H1 (cell line): Measurements from ENCODE around the gene YWHAB. TPM values are rescaled to one million over a fixed set of nuclear protein-coding genes. Genes with fewer than 3 reads are reported as not detected.

Experiments used
- CTCF ChIA-PET: fragments of 300-600 bp; sonication (Branson Sonifier 250); formaldehyde crosslinking; loops from one replicate; lab custom pipeline; 2021; ENCODE audit not compliant: partially characterized antibody; lab: Charles Lee
- POLR2A ChIA-PET: fragments of 300-600 bp; sonication (Branson Sonifier 250); formaldehyde crosslinking; loops from one replicate; lab custom pipeline; 2021; ENCODE audit warnings: inconsistent platforms; ENCODE audit not compliant: partially characterized antibody; lab: Charles Lee
- DNase-seq, 2 experiments: peaks; one replicate each; pipeline versions ENCODE4 v3.0.0 to v3.0.0-alpha.2; 2010 to 2022; ENCODE audit warnings: low spot score in 2 of 2, low read depth in 1 of 2, mixed read lengths in 1 of 2
- FAIRE-seq: peaks from 2 replicates; lab custom pipeline; 2011; peaks lifted over from hg19 to GRCh38; lab: Jason Lieb, UNC
- H2AFZ ChIP-seq: 2 replicates; pipeline ENCODE4 v1.8.1; 2012; ENCODE audit warnings: low read length, inconsistent platforms
- H2AK5ac ChIP-seq: 2 replicates; pipeline ENCODE4 v1.6.1; 2013; ENCODE audit warnings: low read depth, low read length
- H2BK120ac ChIP-seq: replicated peaks from 2 replicates; pipeline ENCODE3; 2013; ENCODE audit warnings: low read depth, low read length, inconsistent platforms
- H2BK12ac ChIP-seq: 2 replicates; pipeline ENCODE4 v1.6.1; 2013; ENCODE audit warnings: low read depth, low read length
- H2BK15ac ChIP-seq: 2 replicates; pipeline ENCODE4 v1.6.1; 2013; ENCODE audit warnings: low read length
- H2BK20ac ChIP-seq: 2 replicates; pipeline ENCODE4 v1.6.1; 2013; ENCODE audit warnings: low read length
- H2BK5ac ChIP-seq: 2 replicates; pipeline ENCODE4 v1.6.1; 2013; ENCODE audit warnings: low read depth, low read length
- H3K14ac ChIP-seq: 2 replicates; pipeline ENCODE4 v1.6.1; 2013; ENCODE audit warnings: inconsistent platforms; ENCODE audit not compliant: insufficient read length
- H3K18ac ChIP-seq: 2 replicates; pipeline ENCODE4 v1.6.1; 2013; ENCODE audit warnings: low read length; ENCODE audit errors: extremely low read depth
- H3K23ac ChIP-seq: 2 replicates; pipeline ENCODE4 v1.6.1; 2013; ENCODE audit warnings: inconsistent platforms; ENCODE audit not compliant: insufficient read length
- H3K23me2 ChIP-seq: 2 replicates; pipeline ENCODE4 v1.6.1; 2013; ENCODE audit warnings: low read depth, low read length
- H3K27ac ChIP-seq: 2 replicates; pipeline ENCODE4 v1.6.1; 2011; ENCODE audit warnings: low read depth, low read length, inconsistent platforms
- H3K27me3 ChIP-seq, 4 experiments: replicated peaks in 1 of 4; 1 replicate in 1 of 4; 2 replicates in 3 of 4; pipeline versions ENCODE4 v1.6.1 to v1.8.1; 2011 to 2013; ENCODE audit warnings: low read length in 3 of 4, mild to moderate bottlenecking in 3 of 4, inconsistent platforms in 2 of 4, mixed read lengths in 2 of 4, moderate library complexity in 1 of 4; ENCODE audit not compliant: control insufficient read depth in 3 of 4, insufficient read depth in 3 of 4; ENCODE audit errors: extremely low read depth in 1 of 4
- H3K36me3 ChIP-seq, 4 experiments: 2 replicates each; pipeline versions ENCODE4 v1.6.1 to v1.8.1; 2011 to 2013; ENCODE audit warnings: mild to moderate bottlenecking in 4 of 4, low read length in 3 of 4, moderate library complexity in 2 of 4, control low read depth in 1 of 4, inconsistent platforms in 1 of 4; ENCODE audit not compliant: insufficient read depth in 4 of 4, control insufficient read depth in 2 of 4
- H3K4ac ChIP-seq: replicated peaks from 2 replicates; pipeline ENCODE3; 2013; ENCODE audit warnings: low read length, low read depth, mixed read lengths, inconsistent platforms; ENCODE audit not compliant: insufficient read length
- H3K4me1 ChIP-seq, 4 experiments: replicated peaks in 1 of 4; 1 replicate in 1 of 4; 2 replicates in 3 of 4; pipeline versions ENCODE4 v1.6.1 to v1.8.1; 2011 to 2013; ENCODE audit warnings: low read length in 3 of 4, inconsistent platforms in 2 of 4, mixed read lengths in 1 of 4; ENCODE audit not compliant: insufficient read depth in 4 of 4, control insufficient read depth in 3 of 4
- H3K4me2 ChIP-seq, 2 experiments: 2 replicates each; pipeline versions ENCODE4 v1.6.1 to v1.8.1; 2011 to 2013; ENCODE audit warnings: low read depth in 2 of 2, low read length in 2 of 2, control low read depth in 1 of 2, inconsistent platforms in 1 of 2, mild to moderate bottlenecking in 1 of 2; ENCODE audit not compliant: insufficient read depth in 1 of 2
- H3K4me3 ChIP-seq, 4 experiments: fragments of 200-600, 300-600 bp in 1 of 4; sonication (generic), shearing (Covaris generic), sonication (Bioruptor Twin) in 1 of 4; 2 replicates each; pipeline versions ENCODE4 v1.5.1 to v1.8.1; 2011 to 2016; ENCODE audit warnings: low read length in 4 of 4, low read depth in 3 of 4, control low read depth in 2 of 4, inconsistent platforms in 2 of 4, mild to moderate bottlenecking in 2 of 4, mixed read lengths in 1 of 4, moderate library complexity in 1 of 4; ENCODE audit not compliant: insufficient read depth in 2 of 4; ENCODE audit errors: extremely low read depth in 1 of 4
- H3K56ac ChIP-seq: replicated peaks from 2 replicates; pipeline ENCODE3; 2013; ENCODE audit warnings: low read depth, mild to moderate bottlenecking, mixed read lengths, low read length, inconsistent platforms; ENCODE audit not compliant: insufficient read length
- H3K79me1 ChIP-seq: 2 replicates; pipeline ENCODE4 v1.6.1; 2013; ENCODE audit warnings: low read depth, low read length, control low read depth
- H3K79me2 ChIP-seq, 2 experiments: 2 replicates each; pipeline versions ENCODE4 v1.6.1 to v1.8.1; 2012 to 2013; ENCODE audit warnings: low read length in 2 of 2, mild to moderate bottlenecking in 2 of 2, inconsistent platforms in 1 of 2; ENCODE audit not compliant: insufficient read depth in 2 of 2, control insufficient read depth in 1 of 2
- H3K9ac ChIP-seq, 4 experiments: replicated peaks in 1 of 4; 1 replicate in 1 of 4; 2 replicates in 3 of 4; pipeline versions ENCODE4 v1.6.1 to v1.8.1; 2011 to 2013; ENCODE audit warnings: low read depth in 3 of 4, low read length in 3 of 4, control low read depth in 2 of 4, mild to moderate bottlenecking in 2 of 4, moderate library complexity in 2 of 4, inconsistent platforms in 1 of 4; ENCODE audit errors: extremely low read depth in 1 of 4
- H3K9me3 ChIP-seq, 2 experiments: 2 replicates each; pipeline versions ENCODE4 v1.6.1 to v1.8.1; 2012 to 2013; ENCODE audit warnings: mild to moderate bottlenecking in 2 of 2, moderate library complexity in 2 of 2, control low read depth in 1 of 2, inconsistent platforms in 1 of 2, low read depth in 1 of 2, low read length in 1 of 2, mixed read lengths in 1 of 2; ENCODE audit not compliant: insufficient read depth in 2 of 2
- H4K20me1 ChIP-seq, 2 experiments: replicated peaks in 1 of 2; 2 replicates each; pipeline versions ENCODE3 to v1.8.1; 2011 to 2013; ENCODE audit warnings: inconsistent platforms in 2 of 2, low read length in 2 of 2, mild to moderate bottlenecking in 1 of 2; ENCODE audit not compliant: insufficient read depth in 2 of 2, control insufficient read depth in 1 of 2
- H4K5ac ChIP-seq: 2 replicates; pipeline ENCODE4 v1.6.1; 2013; ENCODE audit warnings: low read length, low read depth, mixed read lengths, inconsistent platforms; ENCODE audit not compliant: insufficient read length
- H4K8ac ChIP-seq: 2 replicates; pipeline ENCODE4 v1.8.0; 2013; ENCODE audit warnings: mild to moderate bottlenecking, moderate library complexity, low read length, inconsistent platforms; ENCODE audit not compliant: insufficient read depth; ENCODE audit errors: extremely low read depth
- H4K91ac ChIP-seq: replicated peaks from 2 replicates; pipeline ENCODE3; 2013; ENCODE audit warnings: low read length, mixed read lengths, inconsistent platforms; ENCODE audit not compliant: insufficient read length
- CBX5 ChIP-seq: fragments of 300-800, 300-1000 bp; sonication (generic); IDR thresholded peaks from 2 replicates; pipeline ENCODE4 v1.7.1; 2016; ENCODE audit warnings: antibody characterized with exemption, low read length, low read depth
- CHD1 ChIP-seq: IDR thresholded peaks from 2 replicates; pipeline ENCODE4 v1.6.1; 2012; ENCODE audit warnings: low read depth, low read length, improper control_type of control experiment
- CHD2 ChIP-seq: IDR thresholded peaks from 2 replicates; pipeline ENCODE4 v1.6.1; 2012; ENCODE audit warnings: low read length, improper control_type of control experiment
- KDM1A ChIP-seq: fragments of 200-600, 300-600 bp; sonication (generic); IDR thresholded peaks from 2 replicates; pipeline ENCODE4 v1.7.1; 2016; ENCODE audit warnings: mild to moderate bottlenecking, low read length, borderline replicate concordance
- POLR2AphosphoS5 ChIP-seq: IDR thresholded peaks from 2 replicates; pipeline ENCODE4 v1.6.1; 2011; ENCODE audit warnings: low read depth, low read length
- RFX5 ChIP-seq: IDR thresholded peaks from 2 replicates; pipeline ENCODE4 v1.6.1; 2011; ENCODE audit warnings: low read depth, low read length, improper control_type of control experiment, borderline replicate concordance
- RNF2 ChIP-seq: fragments of 200-900, 300-1000 bp; sonication (generic); IDR thresholded peaks from 2 replicates; pipeline ENCODE4 v1.7.1; 2016; ENCODE audit warnings: borderline replicate concordance, low read depth, mild to moderate bottlenecking, antibody characterized with exemption, low read length; ENCODE audit not compliant: poor library complexity, severe bottlenecking; ENCODE audit errors: missing control alignments
- SIN3A ChIP-seq, 2 experiments: IDR thresholded peaks in 1 of 2; conservative IDR thresholded peaks in 1 of 2; 2 replicates each; pipeline ENCODE4 v1.6.1; 2011 to 2012; ENCODE audit warnings: low read length in 2 of 2, improper control_type of control experiment in 1 of 2, low read depth in 1 of 2, mild to moderate bottlenecking in 1 of 2
- TAF7 ChIP-seq: optimal IDR thresholded peaks from 2 replicates; pipeline ENCODE3; 2011; ENCODE audit warnings: low read depth, mild to moderate bottlenecking, inconsistent platforms, low read length, moderate library complexity, borderline replicate concordance
- ZNF274 ChIP-seq: IDR thresholded peaks from 2 replicates; pipeline ENCODE4 v1.7.0; 2012; ENCODE audit warnings: low read length, borderline replicate concordance; ENCODE audit errors: extremely low read depth
- WGBS, 2 experiments: shearing (Covaris generic) in 1 of 2; methylation state at CpG; one replicate each; pipeline versions ENCODE4 v1.1.6 to v1.1.7; 2013 to 2015; ENCODE audit warnings: low lambda C conversion rate in 2 of 2, mixed read lengths in 2 of 2, inconsistent platforms in 1 of 2, low coverage in 1 of 2, missing lambda C conversion rate in 1 of 2; ENCODE audit not compliant: insufficient replicate concordance in 2 of 2, insufficient coverage in 1 of 2, insufficient read length in 1 of 2; ENCODE audit errors: extremely low coverage in 1 of 2, missing lambda C conversion rate in 1 of 2; 5-methylcytosine and 5-hydroxymethylcytosine counted together
- polyA plus RNA-seq, 7 experiments: library from polyadenylated mRNA; depleted of rRNA in 3 of 7; stranded (reverse) in 5 of 7; unstranded in 2 of 7; fragments of >200 nt in 5 of 7; fragments of 200-250 nt in 2 of 7; gene quantifications; 1 replicate in 5 of 7; 2 replicates in 1 of 7; 4 replicates in 1 of 7; pipeline versions ENCODE4 v1.2.1 to v1.2.3, GENCODE V29; 2011 to 2013; ENCODE audit warnings: missing spikeins in 2 of 7, mixed read lengths in 2 of 7
- total RNA-seq: library from RNA; stranded (reverse); fragmentation: NEBNext Ultra II Directional; extraction: Animal tissue kit (Norgen Biotek cat#: 25700); gene quantifications from 2 replicates; pipeline ENCODE4 v1.2.1, GENCODE V29; 2021
- TF ChIP-seq, protein P1 (sequence below): IDR thresholded peaks from 2 replicates; pipeline ENCODE4 v1.6.1; 2012; ENCODE audit warnings: low read length, inconsistent platforms

YWHAB gene
- total and polyA plus RNA-seq, 2 of the 8 experiments (the other 6 are each of a cell fraction or from before 2014, with no cell fraction given), result 72.9 to 256 TPM

DNA sequence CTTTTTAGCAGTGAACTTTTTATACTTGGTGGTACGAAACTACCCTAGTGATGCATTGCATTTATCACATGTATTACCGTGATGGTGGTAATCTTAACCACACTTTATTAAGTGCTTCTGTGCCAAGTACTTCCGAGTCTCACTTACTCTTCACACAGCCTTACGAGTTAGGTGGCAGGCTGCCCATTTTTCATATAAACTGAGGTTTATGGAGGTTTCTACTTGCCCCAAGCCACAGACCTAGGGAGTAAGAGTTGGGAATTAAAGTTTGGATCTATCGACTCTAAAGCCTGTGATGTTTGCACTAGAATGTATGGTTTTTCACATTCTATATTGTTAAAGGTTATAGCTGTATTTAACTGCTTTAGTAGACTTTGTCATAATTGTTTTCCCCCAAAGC lies 18.9 kb downstream of the YWHAB start:
- Histone ChIP-seq H2AK5ac (no peak overlapping the region), H3K23me2 (no peaks in the 10 kb centered on the region), H3K4ac (no peak overlapping the region), H4K8ac (no peak overlapping the region), H3K56ac (no peak overlapping the region), H2AFZ (no peak overlapping the region), H3K4me3 (no peak overlapping the region), H3K9ac (no peak overlapping the region), H3K36me3 (peaks cover 16 to 60% (median 52%) of the 10 kb centered on the region in 4 experiments), H3K23ac (no peak overlapping the region), H2BK15ac (no peak overlapping the region), H2BK12ac (no peak overlapping the region), H2BK120ac (no peak overlapping the region), H3K4me2 (no peak overlapping the region), H3K14ac (no peak overlapping the region), H3K79me1 (no peaks in the 10 kb centered on the region; the same call in 1 of the 2 replicates), H3K18ac (no peak overlapping the region), H3K79me2 (peaks cover 3 to 29% of the 10 kb centered on the region in 2 experiments; a peak in 2 of 4 replicates), H2BK20ac (no peak overlapping the region), H3K27ac (no peak overlapping the region), H3K27me3 (no peaks in the 10 kb centered on the region), H4K5ac (no peak overlapping the region), H4K20me1 (peaks cover 17% of the 10 kb centered on the region in 2 experiments), H2BK5ac (no peak overlapping the region), H4K91ac (no peak overlapping the region), H3K9me3 (no peaks in the 10 kb centered on the region), H3K4me1 (peaks cover 0 to 3% (median 1%) of the 10 kb centered on the region in 4 experiments; a peak in 5 of 7 replicates)
- DNase-seq (no peak), FAIRE-seq (no peak)
- WGBS, 2 experiments, result 91% methylated on average over 5 of the region's 5 CpGs; no CpG with 5 or more reads in 1 of the 2 experiments
- POLR2A ChIA-PET, result interaction anchor here (1.2 kb wide), 1 partner anchor 9 kb away, joined by 3 read pairs; no protein-coding TSS in a partner anchor
- CTCF ChIA-PET, result interaction anchor here (1.7 to 1.8 kb wide), 2 partner anchors 9 to 156 kb away, joined by 3 to 4 read pairs; no protein-coding TSS in a partner anchor
- no peak for TF ChIP-seq TAF7
- no peak for TF ChIP-seq CHD1
- TF ChIP-seq SIN3A (conservative IDR thresholded peaks at IDR 0.05 in 1 of 2, IDR thresholded peaks at IDR 0.05 in 1 of 2; ENCODE audit: low read depth in 1 of 2, low read length in 2 of 2), result no peak
- TF ChIP-seq CHD2, result no peak
- TF ChIP-seq, protein P1, sequence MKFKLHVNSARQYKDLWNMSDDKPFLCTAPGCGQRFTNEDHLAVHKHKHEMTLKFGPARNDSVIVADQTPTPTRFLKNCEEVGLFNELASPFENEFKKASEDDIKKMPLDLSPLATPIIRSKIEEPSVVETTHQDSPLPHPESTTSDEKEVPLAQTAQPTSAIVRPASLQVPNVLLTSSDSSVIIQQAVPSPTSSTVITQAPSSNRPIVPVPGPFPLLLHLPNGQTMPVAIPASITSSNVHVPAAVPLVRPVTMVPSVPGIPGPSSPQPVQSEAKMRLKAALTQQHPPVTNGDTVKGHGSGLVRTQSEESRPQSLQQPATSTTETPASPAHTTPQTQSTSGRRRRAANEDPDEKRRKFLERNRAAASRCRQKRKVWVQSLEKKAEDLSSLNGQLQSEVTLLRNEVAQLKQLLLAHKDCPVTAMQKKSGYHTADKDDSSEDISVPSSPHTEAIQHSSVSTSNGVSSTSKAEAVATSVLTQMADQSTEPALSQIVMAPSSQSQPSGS, result no peak
- no peak for TF ChIP-seq ZNF274
- no peak for TF ChIP-seq CBX5
- TF ChIP-seq RFX5, result no peak
- no peak for TF ChIP-seq KDM1A
- no peak for TF ChIP-seq POLR2AphosphoS5
- TF ChIP-seq RNF2, result no peak
